H1 (cell line): Measurements from ENCODE around the gene CCL7.

Experiments used
- CHD1 ChIP-seq: IDR thresholded peaks from 2 replicates; pipeline ENCODE4 v1.6.1; 2012; ENCODE audit warnings: low read depth, low read length, improper control_type of control experiment
- EGR1 ChIP-seq: IDR thresholded peaks from 2 replicates; pipeline ENCODE4 v1.6.1; 2011; ENCODE audit warnings: low read depth, low read length, borderline replicate concordance
- EP300 ChIP-seq, 2 experiments: IDR thresholded peaks; 1 replicate in 1 of 2; 2 replicates in 1 of 2; pipeline ENCODE4 v1.6.1; 2011 to 2012; ENCODE audit warnings: low read depth in 2 of 2, low read length in 2 of 2, mild to moderate bottlenecking in 2 of 2, borderline replicate concordance in 1 of 2, inconsistent platforms in 1 of 2, moderate library complexity in 1 of 2
- EZH2 ChIP-seq: fragments of 200-600 bp; sonication (generic); IDR thresholded peaks from 2 replicates; pipeline ENCODE4 v1.7.1; 2012; ENCODE audit warnings: low read depth, mild to moderate bottlenecking, moderate library complexity, low read length, inconsistent platforms; ENCODE audit not compliant: severe bottlenecking
- FOSL1 ChIP-seq: IDR thresholded peaks from 2 replicates; pipeline ENCODE4 v1.6.1; 2011; ENCODE audit warnings: mild to moderate bottlenecking, low read depth, low read length, moderate library complexity; ENCODE audit not compliant: insufficient read depth
- JUND ChIP-seq: IDR thresholded peaks from 2 replicates; pipeline ENCODE4 v1.6.1; 2011; ENCODE audit warnings: mild to moderate bottlenecking, improper control_type of control experiment, low read length
- PHF8 ChIP-seq: fragments of 200-600 bp; sonication (generic); conservative IDR thresholded peaks from 2 replicates; pipeline ENCODE4 v1.7.1; 2012; ENCODE audit warnings: low read depth, mild to moderate bottlenecking, inconsistent platforms, low read length, moderate library complexity
- POLR2A ChIP-seq, 2 experiments: IDR thresholded peaks; 1 replicate in 1 of 2; 2 replicates in 1 of 2; pipeline ENCODE4 v1.6.1; 2011; ENCODE audit warnings: low read depth in 2 of 2, low read length in 2 of 2, mild to moderate bottlenecking in 2 of 2; ENCODE audit errors: control extremely low read depth in 1 of 2
- TBP ChIP-seq: IDR thresholded peaks from 2 replicates; pipeline ENCODE4 v1.6.1; 2011; ENCODE audit warnings: low read depth, low read length, improper control_type of control experiment
- ZNF274 ChIP-seq: IDR thresholded peaks from 2 replicates; pipeline ENCODE4 v1.7.0; 2012; ENCODE audit warnings: low read length, borderline replicate concordance; ENCODE audit errors: extremely low read depth
- TF ChIP-seq, protein P1 (sequence below), 3 experiments: IDR thresholded peaks; 1 replicate in 2 of 3; 2 replicates in 1 of 3; pipeline versions ENCODE4 v1.5.1 to v1.6.1; 2011; ENCODE audit warnings: low read length in 3 of 3, mild to moderate bottlenecking in 3 of 3, inconsistent platforms in 2 of 3, low read depth in 1 of 3, moderate library complexity in 1 of 3; ENCODE audit not compliant: insufficient read depth in 1 of 3; ENCODE audit errors: control extremely low read depth in 1 of 3

DNA sequence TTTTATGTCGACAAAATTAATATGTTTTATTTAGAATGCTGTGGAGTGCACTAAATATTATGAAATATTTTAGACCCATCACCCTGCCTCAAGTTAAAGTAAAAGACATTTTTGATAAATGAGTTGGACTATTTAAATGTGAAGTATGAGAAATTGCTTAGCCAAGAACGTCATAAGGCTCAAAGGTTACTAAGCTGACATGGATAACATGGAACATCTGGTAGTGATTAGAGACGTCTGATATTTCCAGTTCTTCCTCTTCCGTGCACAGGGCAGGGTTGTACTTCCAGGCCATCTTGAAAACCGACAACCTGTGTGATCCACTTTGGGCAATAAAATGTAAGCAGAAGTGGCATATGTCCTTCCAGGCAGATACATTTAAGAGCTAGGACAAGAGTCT is 42.1 kb downstream of the CCL7 start:
- TF ChIP-seq, protein P1, sequence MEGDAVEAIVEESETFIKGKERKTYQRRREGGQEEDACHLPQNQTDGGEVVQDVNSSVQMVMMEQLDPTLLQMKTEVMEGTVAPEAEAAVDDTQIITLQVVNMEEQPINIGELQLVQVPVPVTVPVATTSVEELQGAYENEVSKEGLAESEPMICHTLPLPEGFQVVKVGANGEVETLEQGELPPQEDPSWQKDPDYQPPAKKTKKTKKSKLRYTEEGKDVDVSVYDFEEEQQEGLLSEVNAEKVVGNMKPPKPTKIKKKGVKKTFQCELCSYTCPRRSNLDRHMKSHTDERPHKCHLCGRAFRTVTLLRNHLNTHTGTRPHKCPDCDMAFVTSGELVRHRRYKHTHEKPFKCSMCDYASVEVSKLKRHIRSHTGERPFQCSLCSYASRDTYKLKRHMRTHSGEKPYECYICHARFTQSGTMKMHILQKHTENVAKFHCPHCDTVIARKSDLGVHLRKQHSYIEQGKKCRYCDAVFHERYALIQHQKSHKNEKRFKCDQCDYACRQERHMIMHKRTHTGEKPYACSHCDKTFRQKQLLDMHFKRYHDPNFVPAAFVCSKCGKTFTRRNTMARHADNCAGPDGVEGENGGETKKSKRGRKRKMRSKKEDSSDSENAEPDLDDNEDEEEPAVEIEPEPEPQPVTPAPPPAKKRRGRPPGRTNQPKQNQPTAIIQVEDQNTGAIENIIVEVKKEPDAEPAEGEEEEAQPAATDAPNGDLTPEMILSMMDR (IDR thresholded peaks at IDR 0.05; ENCODE audit: control extremely low read depth in 1 of 3, insufficient read depth in 1 of 3, low read depth in 1 of 3, low read length in 3 of 3), result no peak
- TF ChIP-seq FOSL1, result no peak
- no peak for TF ChIP-seq PHF8
- no peak for TF ChIP-seq POLR2A (IDR thresholded peaks at IDR 0.05; ENCODE audit: control extremely low read depth in 1 of 2, low read depth in 2 of 2, low read length in 2 of 2)
- TF ChIP-seq EP300 (IDR thresholded peaks at IDR 0.05; ENCODE audit: borderline replicate concordance in 1 of 2, low read depth in 2 of 2, low read length in 2 of 2), result no peak
- no peak for TF ChIP-seq TBP
- TF ChIP-seq JUND, result no peak
- no peak for TF ChIP-seq EGR1
- TF ChIP-seq EZH2, result no peak
- TF ChIP-seq ZNF274, result no peak
- no peak for TF ChIP-seq CHD1
